Activated CD4-positive, alpha-beta T cell treated with anti-CD3 and anti-CD28 coated beads for 1 hour (primary cell): ENCODE results near the gene PTMA.
"Not testable (repeated sequence)": the region's sequence is repeated elsewhere in the genome, so short reads cannot be mapped to it uniquely, and the experiment has no call there.

Source experiments
- DNase-seq: peaks from one replicate; pipeline ENCODE4 v3.0.0-alpha.2; 2020

The PTMA gene

DNA sequence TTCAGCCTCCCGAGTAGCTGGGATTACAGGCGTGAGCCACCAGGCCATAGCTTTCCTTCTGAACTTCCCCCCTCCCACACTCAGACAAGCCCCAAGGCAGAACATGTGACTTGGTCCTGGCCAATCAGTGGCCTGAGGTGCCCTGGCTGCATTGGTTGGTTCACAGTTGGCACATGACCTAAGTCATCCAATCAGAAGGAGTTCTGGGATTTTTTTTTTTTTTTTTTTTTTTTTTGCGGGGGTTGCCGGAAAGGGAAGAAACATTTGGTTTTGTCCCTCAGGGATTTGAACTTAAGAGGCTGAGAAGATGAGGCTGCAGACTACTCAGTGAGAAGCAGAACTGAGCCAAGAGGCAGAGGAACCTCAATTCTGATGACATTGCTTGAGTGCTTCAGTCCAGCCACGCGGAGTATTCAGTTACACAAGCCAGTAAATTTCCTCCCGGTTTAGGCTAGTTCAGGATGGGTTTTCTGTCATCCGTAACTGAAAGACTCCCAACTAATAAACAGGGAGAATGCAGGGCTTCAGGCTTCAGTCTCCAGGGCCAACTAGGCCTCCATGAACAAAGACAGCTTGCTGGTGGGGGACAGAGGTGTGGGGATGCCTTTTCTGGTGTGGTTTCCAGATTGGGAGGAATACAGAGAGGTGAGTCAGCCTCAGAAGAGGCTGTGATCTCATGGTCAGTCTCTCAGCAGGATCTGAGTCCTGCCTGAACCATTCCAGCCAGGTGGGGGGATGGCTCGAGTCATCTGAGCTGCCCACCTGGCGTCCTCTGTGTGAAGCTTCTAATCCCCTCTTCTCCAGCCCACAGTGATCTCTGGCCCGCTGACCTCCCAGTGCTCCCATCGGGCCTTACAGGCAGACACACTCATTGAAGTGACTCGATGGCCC lies 9.2 kb downstream of the PTMA start:
- DNase-seq: no peak

DNA sequence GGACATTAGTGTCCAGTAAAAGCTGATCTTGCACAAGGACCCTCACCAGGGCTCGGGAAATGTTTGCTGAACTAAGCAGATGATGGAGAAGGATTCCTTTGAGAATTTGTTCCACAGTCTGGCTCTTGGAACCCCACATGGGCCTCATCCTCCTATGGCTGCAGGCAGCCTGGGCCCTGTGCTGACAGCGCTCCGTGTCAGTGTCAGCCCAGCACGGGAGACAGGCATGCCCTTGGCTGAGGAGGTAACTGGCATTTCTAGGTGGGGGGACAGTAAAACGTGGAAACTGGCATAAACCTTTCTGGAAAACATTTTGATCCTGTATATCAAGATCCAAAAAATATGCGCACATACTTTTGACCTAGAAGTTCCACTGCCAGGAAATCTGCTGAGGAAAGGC lies 10.5 kb downstream of the PTMA start:
- DNase-seq: no peak

- no peak for DNase-seq
These were observed 12.1 kb downstream of the PTMA start for GRCh38 chr2:231720292-231720986.

DNA sequence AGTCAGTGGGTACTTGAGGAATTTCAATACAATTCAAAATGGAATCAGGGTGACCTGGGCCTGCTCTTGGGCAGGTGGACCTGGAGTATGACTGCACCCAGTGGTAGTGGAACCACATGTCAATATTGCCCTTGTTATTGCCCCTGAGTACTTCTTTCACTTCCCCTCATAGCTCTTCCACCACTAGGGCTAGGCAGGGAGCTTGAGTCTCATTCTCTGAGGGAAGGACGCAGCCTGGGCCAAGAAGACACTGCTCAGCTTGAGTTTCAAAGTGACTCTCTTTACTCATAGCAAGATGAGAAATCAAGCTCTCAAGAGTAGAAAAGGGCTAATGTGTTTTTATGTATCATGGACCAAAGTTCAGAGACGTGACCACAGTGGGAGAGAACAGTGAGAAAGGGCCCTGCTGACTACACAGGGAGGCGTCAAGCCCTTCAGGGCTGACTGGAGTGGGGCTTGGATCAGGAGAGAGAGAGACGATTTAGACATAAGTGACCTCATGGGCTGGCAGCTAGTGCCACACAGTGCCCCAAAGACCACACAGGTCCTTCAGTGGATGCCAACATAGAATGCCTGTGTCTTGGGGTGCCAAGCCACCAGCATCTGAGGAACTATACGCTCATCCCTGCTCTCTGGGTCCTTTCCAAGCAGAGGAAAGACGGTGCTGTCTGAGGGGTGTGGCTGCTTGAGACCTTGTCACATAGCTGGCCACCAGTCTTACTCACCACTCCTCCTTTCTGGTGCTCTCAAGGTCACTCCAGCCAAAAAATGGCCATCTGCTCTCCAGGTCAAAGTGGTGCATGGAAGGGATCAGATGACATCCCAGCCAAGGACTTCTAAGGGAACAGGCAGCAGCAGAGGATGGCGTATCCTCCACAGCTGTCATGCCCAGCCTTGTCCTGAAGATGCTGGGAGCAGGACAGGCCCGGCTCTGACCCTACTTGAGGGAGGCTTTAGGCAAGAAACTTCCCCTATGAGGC lies 13.0 kb downstream of the PTMA start:
- no peak for DNase-seq

DNA sequence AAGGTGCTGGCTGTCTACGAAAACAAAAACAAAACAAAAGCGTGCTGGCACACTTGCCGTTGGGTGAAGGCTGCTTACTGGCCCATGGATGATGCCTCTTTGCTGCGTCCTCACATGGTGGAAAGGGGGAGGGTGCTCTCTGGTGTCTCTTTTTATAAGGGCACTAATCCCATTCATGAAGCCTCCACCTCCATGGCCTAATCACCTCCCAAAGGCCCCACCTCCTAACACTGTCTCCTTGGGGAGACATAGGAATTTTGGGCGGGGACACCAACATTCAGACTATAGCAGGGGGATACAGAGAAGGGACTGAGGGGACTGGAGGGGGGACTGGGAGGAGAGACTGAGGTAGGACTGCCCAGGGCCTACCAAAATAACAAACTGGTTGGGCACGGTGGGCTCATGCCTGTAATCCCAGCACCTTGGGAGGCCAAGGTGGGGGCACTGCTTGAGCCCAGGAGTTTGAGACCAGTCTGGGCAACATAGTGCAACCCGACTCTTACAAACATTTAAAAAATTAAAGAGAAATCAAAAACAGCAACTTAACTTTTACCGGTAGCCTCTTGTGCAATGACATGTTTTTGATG lies 14.5 kb downstream of the PTMA start:
- no peak for DNase-seq

DNA sequence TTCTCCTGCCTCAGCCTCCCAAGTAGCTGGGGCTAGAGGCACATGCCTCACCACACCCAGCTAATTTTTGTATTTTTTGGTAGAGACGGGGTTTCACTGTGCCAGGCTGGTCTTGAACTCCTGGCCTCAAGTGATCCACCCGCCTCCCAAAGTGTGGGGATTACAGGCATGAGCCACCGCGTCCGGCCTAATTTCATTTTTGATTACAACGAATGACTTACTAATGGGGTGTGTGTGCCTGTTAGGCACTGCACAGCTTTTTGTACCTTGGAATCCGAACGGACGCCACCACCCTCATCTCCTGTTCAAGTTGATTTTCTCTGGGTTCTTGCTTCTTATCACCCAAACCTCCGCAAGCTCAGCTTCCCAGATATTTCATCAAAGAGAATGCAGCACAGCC lies 17.2 kb downstream of the PTMA start:
- DNase-seq: no peak

DNA sequence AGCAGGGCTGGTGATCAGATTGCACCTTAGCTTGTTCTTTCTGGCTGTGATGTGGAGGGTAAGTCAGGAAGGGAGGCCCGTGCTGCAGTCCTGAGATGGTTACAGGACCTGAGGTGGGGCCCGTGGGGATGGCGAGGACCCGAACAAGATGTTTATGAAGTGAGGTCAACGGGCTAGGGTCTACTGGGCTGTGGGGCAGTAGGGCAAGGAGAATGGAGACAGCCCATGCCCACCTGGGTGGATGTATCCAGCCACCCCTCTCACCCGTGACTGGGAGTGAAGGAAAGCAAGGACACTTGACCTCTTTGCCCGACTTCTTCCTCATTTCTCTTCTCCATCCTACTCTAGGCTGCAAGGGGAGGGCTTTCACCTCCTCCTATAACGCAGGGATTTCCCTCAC lies 18.0 kb downstream of the PTMA start:
- DNase-seq: no peak

DNA sequence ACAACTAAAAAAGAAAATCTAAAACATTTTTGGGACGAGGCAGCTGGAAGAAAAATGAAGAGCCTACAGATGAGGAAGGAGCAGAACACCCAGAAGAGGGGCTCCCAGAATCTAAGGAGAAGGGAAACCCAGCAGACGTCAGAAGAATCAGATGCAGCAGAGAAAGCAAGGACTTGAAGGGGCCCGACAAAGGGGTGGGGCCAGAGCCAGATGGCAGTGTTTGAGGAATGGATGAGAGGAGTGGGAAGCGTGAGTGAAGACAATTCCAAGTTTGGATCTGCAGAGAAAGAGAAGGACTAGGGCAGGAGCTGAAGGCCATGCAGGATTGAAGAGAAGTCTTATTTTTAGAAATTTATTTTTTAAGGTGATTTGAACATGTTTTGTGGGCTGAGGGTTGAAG lies 19.3 kb downstream of the PTMA start:
- no peak for DNase-seq

GRCh38 chr2:231732604-231733003 lies 24.3 kb downstream of the PTMA start:
- DNase-seq: no peak

GRCh38 chr2:231737761-231738160 lies 29.4 kb downstream of the PTMA start:
- DNase-seq: no peak

DNA sequence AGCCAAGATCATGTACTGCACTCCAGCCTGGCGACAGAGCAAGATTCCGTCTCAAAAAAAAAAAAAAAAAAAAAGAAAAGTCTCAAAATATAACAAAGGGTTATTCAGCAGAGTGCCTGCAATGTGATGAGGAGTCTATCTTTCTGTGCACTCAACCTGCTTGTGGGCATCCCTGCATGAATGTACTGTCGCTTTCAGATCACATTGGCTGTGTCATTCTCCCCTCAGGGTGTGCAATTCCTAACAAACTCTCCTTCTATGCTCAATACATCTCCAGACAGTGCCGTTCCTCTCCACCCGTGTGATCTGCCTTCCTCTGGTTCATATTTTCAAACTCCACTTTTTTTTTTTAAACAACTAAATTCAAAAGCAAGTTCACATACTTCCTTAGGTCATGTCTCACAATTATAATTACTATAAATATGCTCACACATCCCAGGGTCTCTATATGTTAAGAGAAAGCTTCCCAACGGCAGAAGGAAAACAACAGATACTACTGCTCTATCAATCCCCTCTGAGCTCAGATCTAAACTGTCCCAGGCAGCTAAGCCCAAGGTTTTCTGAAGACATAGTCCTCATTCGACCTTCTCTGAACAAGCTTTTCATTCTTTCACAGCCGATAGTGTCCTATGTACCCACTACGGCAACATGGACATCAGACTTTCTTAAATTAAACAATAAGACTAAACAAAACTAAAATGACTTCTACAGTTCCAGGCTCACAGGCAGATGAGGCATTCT lies 35.2 kb downstream of the PTMA start:
- DNase-seq: no peak

DNA sequence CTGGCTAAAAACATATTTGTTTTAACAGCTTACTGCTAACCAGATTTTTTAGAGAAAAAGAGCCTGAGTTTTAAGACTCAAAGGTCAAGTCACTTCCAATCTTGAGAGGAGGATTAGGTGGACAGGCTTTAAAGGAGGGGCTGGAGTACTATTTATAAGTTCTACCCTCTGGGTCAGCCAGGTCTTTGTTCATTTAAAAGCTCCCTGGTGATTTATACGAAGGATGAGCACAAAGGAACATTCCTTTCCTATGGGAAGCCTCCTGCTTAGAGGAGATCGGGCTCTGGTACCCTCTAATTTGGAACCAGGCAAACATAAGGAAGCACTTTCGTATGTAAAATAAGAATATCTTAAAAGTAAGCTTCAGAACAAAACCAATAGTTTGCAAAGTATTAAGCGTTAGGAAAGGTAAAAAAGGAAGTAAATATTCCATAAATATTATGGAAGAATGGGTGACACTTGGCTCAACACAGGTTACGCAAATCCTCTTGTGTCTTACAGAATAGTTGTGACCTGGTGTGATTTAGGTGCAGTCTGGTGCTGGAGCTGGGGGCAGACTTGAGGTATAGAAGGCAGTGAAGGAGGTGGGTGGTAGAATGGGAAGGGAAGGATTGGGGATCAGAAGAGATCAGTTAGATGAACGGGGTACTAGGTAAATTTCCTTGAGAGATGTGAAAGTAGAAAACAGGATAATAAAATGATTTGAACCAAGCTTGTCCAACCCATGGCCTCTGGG lies 37.1 kb downstream of the PTMA start:
- DNase-seq: no peak

DNA sequence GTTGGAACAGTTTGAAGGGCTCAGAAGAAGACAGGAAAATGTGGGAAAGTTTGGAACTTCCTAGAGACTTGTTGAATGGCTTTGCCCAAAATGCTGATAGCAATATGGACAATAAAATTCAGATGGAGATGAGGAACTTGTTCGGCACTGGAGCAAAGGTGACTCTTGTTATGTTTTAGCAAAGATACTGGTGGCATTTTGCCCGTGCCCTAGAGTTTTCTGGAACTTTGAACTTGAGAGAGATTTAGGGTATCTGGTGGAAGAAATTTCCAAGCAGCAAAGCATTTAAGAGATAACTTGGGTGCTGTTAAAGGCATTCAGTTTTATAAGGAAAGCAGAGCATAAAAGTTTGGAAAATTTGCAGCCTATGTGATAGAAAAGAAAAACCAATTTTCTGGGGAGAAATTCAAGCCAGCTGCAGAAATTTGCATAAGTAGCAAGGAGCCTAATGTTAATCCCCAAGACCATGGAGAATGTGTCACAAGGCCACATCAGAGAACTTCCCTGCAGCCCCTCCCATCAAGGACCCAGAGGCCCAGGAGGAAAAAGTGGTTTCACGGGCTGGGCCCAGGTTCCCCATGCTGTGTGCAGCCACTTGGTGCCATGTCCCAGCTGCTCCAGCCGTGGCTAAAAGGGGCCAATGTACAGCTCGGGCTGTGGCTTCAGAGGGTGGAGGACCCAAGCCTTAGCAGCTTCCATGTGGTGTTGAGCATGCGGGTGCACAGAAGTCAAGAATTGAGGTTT lies 40.0 kb downstream of the PTMA start:
- not testable (repeated sequence) for DNase-seq

DNA sequence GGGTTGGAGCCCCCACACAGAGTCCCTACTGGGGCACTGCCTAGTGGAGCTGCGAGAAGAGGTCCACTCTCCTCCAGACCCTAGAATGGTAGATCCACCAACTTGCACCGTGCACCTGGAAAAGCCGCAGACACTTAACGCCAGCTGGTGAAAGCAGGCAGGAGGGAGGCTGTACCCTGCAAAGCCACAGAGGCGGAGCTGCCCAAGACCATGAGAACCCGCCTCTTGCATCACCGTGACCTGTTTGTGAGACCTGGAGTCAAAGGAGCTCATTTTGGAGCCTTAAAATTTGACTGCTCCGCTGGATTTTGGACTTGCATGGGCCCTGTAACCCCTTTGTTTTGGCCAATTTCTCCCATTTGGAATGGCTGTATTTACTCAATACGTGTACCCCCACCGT lies 40.7 kb downstream of the PTMA start:
- DNase-seq: not testable (repeated sequence)

GRCh38 chr2:231751042-231751815 lies 42.9 kb downstream of the PTMA start:
- DNase-seq: no peak

- DNase-seq: no peak
These were observed 43.7 kb downstream of the PTMA start for GRCh38 chr2:231752061-231752460.

- no peak for DNase-seq
These were observed 53.4 kb downstream of the PTMA start for GRCh38 chr2:231761735-231762134.
